Measurements from ENCODE around the gene ASCL5.

Gene ASCL5

GRCh38 chr1:201134405-201134804 is 7.4 kb upstream of the ASCL5 start:
- no peak for DNase-seq

- DNase-seq, result no peak
These were observed 4.4 kb upstream of the ASCL5 start for GRCh38 chr1:201131398-201131797.

DNA sequence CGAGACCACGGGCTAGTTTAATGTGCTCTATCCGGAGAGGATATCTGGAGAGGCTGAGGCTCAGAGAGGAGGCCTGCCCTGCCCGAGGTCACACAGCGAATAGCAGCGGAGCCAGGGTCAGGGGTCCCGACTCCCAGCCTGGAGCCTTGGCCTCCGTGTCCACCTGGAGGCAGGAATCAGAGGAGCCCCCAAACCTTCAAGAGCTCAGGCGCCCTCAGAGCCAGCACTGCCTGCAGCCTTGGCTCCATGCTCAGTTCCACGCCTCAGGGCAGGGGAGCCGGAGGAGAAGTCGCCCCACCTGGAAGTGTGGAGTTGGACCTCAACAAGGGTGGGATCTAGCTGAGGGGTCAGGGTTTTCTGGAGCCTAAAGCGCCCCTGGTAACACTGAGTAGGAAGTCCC is 2.0 kb upstream of the ASCL5 start:
- DNase-seq, result no peak

DNA sequence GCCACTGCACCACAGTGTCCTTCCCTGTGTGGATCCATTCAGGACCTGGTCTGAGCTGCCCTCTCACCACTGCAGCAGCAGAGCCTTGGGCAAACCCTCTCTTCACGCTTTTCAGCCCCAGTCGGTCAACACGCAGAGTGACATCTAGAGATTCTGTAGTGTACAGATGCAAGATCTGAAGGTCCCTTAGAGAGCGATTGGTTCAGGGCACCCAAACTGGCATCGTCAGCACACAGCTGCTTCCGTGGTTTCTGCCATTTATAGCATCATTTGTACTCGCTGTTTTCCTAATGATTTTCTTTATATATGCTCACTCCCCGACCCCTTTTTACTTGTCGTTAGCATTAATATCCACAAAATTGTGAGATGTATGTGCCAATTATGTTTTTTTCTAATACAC is 1.5 kb upstream of the ASCL5 start:
- no peak for DNase-seq

- no peak for DNase-seq
These were observed 921 bp upstream of the ASCL5 start for GRCh38 chr1:201127755-201128455.

DNA sequence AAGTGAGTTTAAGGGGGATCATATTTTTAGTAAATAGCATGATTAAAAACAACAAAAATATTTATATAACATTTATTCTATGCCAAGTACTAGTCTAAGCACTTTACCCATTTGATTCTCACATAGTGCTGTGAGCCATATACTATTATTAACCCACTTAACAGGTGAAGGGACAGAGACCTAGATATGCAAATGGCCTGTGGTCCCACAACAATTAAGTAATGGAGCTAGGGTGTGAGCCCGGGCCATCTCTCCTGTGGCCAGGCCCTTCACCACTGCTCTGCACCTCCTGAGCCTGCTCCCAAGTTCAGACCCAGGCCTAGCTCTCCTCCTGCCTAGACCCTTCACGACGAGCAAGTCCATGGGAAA is 537 bp downstream of the ASCL5 start:
- no peak for DNase-seq

GRCh38 chr1:201125800-201126199 is 1.2 kb downstream of the ASCL5 start:
- DNase-seq, result no peak

DNA sequence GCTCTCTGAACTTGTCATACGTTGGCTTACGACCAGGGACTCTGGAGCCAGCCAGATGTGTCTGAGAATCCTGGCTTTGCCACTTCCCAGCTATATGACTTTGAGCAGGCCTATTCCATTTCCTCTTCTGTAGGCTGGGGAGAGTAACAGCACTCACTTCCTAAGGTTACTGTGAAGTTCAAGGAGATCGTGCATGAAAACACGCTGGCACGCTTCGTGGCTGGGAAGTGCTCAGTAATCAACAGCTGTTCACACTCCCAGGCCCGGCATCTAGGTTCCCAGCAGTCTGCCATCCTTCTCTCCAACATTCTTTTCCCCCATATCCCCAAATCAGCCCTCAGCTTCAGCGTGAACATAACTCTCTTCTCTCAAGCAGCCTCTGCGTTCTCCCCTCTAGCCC is 2.0 kb downstream of the ASCL5 start:
- DNase-seq, result no peak

- no peak for DNase-seq
These were observed 3.1 kb downstream of the ASCL5 start for GRCh38 chr1:201123866-201124265.

- no peak for DNase-seq
These were observed 4.5 kb downstream of the ASCL5 start for GRCh38 chr1:201122321-201122957.

DNA sequence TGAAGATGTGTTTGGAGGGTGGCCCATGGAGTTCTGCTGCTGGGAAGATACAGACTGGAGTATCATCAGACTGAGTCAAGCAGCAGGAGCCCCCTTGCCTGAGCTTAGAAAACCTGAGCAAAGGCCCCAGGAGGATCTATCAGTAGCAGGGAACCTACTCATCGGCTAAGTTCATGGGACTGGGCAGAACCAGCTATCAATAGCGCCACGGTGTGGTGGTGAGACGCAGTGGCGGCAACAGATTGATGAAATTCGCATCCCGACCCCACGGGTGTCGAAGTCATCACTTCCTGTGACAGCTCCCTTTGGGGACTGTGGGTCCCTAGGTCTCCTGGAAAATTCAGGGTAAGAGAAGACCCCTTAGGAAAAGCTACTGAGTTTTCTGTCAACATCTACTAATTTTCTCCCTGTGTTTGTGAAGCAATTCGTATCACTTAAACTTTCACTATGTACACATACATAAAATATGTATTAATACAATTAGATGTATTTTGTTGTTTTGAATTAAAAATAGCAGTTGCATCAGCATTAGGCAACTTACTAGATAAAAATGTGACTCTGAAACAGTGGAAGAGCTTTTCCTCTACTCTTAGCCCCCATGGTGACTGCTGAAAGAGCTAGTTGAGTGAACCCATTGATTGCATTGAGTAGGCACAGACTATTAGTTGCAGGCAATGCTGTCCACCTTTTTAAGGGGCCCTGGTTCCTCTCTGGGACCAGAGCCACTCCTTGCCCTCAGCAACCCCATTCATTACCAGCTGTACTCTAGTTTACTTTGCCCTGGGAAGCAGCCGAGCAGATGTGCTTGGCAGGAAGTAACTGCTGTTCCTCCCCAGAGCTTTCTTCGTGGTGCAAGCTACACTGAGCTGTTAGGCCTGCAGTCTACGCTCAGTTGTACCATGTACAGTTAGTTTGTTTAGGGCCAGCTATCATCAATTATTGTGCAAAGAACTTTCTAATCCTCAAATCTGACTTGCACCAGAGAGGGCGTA is 7.5 kb downstream of the ASCL5 start:
- peak in 1 of 2 experiments; percentile 14 for DNase-seq

DNA sequence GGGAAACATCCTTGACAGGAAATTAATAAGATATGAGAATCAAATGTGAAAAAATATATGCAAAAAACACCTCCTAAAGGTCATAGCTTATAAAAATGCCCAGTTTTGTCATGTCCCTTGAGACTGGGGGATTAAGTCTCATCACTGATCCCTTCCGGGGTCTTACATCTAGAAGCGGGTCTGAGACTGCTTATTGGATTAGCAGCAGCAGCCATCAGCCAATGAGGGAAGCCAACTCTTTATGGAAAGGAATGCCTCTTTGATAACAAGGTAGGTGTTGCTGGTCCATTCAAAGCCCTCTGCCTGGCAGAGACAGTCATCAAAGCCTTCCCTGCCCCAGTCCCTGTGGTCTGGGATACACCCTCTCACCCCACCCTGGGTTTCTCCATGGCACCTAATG is 10.9 kb downstream of the ASCL5 start:
- DNase-seq, result no peak

GRCh38 chr1:201115390-201115937 is 11.5 kb downstream of the ASCL5 start:
- DNase-seq, result no peak

DNA sequence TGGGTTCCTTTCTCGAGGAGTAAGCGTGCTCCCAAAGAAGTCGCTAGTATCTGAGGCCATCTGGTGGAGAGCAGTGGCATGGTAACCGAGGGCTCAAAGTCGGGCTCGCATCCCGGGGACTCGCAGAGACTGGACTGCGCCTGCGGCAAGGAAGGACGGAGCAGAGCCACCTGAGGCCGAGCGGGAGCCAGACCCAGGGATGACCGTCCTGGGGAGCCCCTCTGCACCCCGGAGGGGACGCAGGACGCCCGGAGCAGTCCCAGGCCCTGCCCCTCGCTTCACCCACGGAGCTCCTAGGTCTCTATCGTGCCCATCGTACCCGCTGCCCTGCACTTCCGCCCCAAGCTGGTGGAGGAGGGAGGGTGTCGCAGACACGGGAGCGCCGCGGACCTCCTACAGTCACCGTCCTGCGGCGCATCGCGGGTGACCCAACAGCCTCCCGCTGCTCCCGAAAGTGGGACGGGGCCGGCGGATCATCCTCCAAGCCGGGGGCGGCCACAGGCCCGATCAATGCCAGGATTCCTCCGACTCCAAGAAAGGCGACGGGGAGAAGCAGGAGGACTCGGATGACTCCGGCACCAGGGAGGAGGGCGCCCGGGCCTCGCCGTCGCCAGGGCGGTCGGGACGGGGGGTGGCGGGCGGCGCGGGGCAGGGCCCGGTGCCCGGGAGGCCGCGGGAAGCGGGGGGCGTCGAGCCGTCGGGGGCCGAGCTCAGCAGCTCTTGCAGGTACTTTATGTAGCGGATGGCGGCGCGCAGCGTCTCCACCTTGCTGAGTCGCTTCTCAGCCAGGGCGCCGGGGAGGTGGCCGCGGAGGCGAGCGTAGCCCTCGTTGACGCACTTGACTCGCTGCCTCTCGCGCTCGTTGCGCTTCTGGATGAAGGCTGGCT is 12.5 kb downstream of the ASCL5 start:
- DNase-seq, result peak; percentile 67 to 72

DNA sequence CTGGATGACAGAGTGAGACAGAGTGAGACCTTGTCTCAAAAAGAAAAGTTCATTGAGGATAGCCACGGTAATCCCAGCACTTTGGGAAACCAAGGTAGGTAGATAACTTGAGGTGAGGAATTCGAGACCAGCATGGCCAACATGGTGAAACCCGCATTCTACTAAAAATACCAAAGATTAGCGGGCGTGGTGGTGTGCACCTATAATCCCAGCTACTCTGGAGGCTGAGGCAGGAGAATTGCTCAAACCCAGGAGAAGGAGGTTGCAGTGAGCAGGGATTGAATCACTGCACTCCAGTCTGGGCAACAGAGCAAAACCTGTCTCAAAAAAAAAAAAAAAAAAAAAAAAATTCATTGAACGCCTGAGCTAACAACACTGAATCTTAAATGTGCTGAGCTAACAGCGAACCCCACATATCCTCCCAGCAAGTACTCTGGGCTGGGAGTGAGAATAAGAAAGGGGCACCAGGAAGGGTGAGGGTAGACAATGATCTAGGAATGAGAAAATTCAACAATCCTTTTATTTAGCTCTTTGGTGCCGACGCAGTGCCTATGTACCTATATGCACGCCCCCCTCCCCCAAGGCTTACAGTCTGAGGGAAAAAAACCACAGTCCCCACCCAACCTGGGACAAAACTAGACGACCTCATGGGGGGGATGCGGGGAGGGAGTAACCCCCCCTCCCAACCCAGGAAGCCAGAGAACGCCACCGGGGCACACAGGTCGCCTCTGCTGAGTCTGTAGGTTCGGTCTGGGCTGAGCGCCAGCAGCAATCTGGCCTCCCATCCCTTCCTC is 13.3 kb downstream of the ASCL5 start:
- no peak for DNase-seq

GRCh38 chr1:201112926-201113325 is 14.1 kb downstream of the ASCL5 start:
- DNase-seq, result no peak

- no peak for DNase-seq
These were observed 14.7 kb downstream of the ASCL5 start, which contains the start of gene CACNA1S for GRCh38 chr1:201112173-201112731. Gene CACNA1S (minus strand): TSS chr1:201112426. CDS start chr1:201112339, 87 bp downstream.

GRCh38 chr1:201111672-201112071 is 15.3 kb downstream of the ASCL5 start:
- DNase-seq, result no peak

DNA sequence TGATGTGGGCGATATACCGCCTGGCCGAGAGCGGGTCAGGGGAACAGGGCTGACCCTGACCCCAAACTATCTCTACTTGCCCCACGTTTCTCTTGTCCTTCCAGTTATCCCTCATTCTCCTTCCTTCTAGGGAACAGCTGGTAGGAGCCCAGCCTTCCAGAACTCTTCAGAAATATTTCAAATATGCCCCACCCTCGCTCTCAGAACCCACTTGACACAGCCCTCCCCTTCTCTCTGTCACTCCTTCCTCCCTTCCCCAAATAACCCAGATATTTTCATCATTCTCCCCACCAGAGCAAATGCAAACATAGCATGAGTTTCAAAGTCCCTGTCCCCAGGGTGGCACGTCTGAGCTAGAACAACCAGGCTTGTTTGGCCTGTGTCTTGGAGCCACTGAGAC is 15.8 kb downstream of the ASCL5 start:
- no peak for DNase-seq

GRCh38 chr1:201110616-201111015 is 16.4 kb downstream of the ASCL5 start:
- DNase-seq, result no peak

GRCh38 chr1:201110138-201110537 is 16.8 kb downstream of the ASCL5 start:
- DNase-seq, result no peak
